Motor neuron (in vitro differentiated cells): ENCODE measurements around the gene GDF3. TPM values are rescaled to one million over a fixed set of nuclear protein-coding genes. Genes with fewer than 3 reads are reported as not detected.
"Not testable (repeated sequence)": the region's sequence is repeated elsewhere in the genome, so short reads cannot be mapped to it uniquely, and the experiment has no call there.

Experiments
- ATAC-seq, 8 experiments: fragments of 200-7000 bp; cut with Tn5 transposase; replicated peaks in 6 of 8; 2 replicates each; pipeline ENCODE4 v1.8.0; 2021; ENCODE audit warnings: mild to moderate bottlenecking in 8 of 8, moderate library complexity in 8 of 8
- H3K27ac ChIP-seq, 2 donors: fragments of 250-450 bp; sonication (Bioruptor Pico); 2 replicates each; pipeline ENCODE4 v1.9.0; 2021; ENCODE audit warnings: antibody characterized with exemption in 2 of 2, mild to moderate bottlenecking in 2 of 2, moderate library complexity in 1 of 2
- H3K4me1 ChIP-seq, 2 donors: fragments of 250-450 bp; sonication (Bioruptor Pico); replicated peaks in 1 of 2; 2 replicates each; pipeline ENCODE4 v1.6.1; 2021; ENCODE audit warnings: antibody characterized with exemption in 2 of 2, mild to moderate bottlenecking in 2 of 2, moderate library complexity in 1 of 2
- H3K4me3 ChIP-seq, 5 donors: fragments of 250-450 bp; sonication (Bioruptor Pico); 2 replicates each; pipeline ENCODE4 v1.9.0; 2021; ENCODE audit warnings: antibody characterized with exemption in 5 of 5, mild to moderate bottlenecking in 5 of 5, moderate library complexity in 4 of 5
- WGBS, 10 experiments: fragments of 450-650 bp; shearing (Covaris generic); methylation state at CpG; one replicate each; pipeline ENCODE4 v1.0.0; 2022; 5-methylcytosine and 5-hydroxymethylcytosine counted together
- in situ Hi-C, 9 experiments: fragments of 400-800 bp; cut with MboI; loops; one replicate each; pipeline ENCODE4 v1.15.0; 2021; ENCODE audit warnings: low sequenced_read_pairs in 9 of 9, low pct_unique_long_range_greater_than_20kb in 2 of 9; ENCODE audit not compliant: unreplicated experiment in 9 of 9
- total RNA-seq, 8 experiments: library from RNA; unstranded; fragments of 300-600 nt; gene quantifications; 2 replicates each; pipeline versions ENCODE4 v1.2.3 to v1.2.4, GENCODE V29; 2022

The GDF3 gene
- total RNA-seq, 8 experiments from 2014 or later, result 0.21 to 49.4 (median 30.7) TPM; not detected in 3

GRCh38 chr12:7695237-7695560, 376 bp downstream of the GDF3 start:
- Histone ChIP-seq H3K4me1 (peaks cover 0 to 16% of the 10 kb centered on the region in 2 donors), H3K27ac (peak overlapping the region; percentile 65 to 73), H3K4me3 (peak overlapping the region in 2 of 5 donors; percentile 26 to 31)
- WGBS, 10 experiments, result 19 to 86% (median 59%) methylated on average over 1 to 10 of the region's 10 CpGs; no CpG with 5 or more reads in 3 of the 10 experiments
- ATAC-seq, result peak in 3 of 8 experiments; percentile 4 to 14 (median 12)
- in situ Hi-C loops, result loop anchor here in 2 of 9 experiments (25.0 kb wide), 1 partner anchor 117 kb away; no protein-coding TSS in a partner anchor

- ATAC-seq, result peak in 1 of 8 experiments; percentile 3
- H3K4me1 ChIP-seq, result peaks cover 0 to 16% of the 10 kb centered on the region in 2 donors
- peak overlapping the region in 2 of 5 donors; percentile 26 to 31 for H3K4me3 ChIP-seq
- peak overlapping the region; percentile 65 to 73 for H3K27ac ChIP-seq
- 7 to 83% (median 43%) methylated on average over 1 to 3 of the region's 3 CpGs; no CpG with 5 or more reads in 3 of the 10 experiments for WGBS, 10 experiments
- in situ Hi-C loops, result loop anchor here in 2 of 9 experiments (25.0 kb wide), 1 partner anchor 118 kb away; no protein-coding TSS in a partner anchor
These were observed 879 bp downstream of the GDF3 start for GRCh38 chr12:7694556-7695236.

GRCh38 chr12:7693793-7694192, 1.8 kb downstream of the GDF3 start:
- in situ Hi-C loops, result loop anchor here in 2 of 9 experiments (25.0 kb wide), 1 partner anchor 119 kb away; no protein-coding TSS in a partner anchor
- ATAC-seq, result no peak

GRCh38 chr12:7681535-7681934, 14.0 kb downstream of the GDF3 start:
- ATAC-seq, result no peak
- WGBS, 10 experiments, result 0 to 100% (median 59%) methylated on average over 1 to 2 of the region's 2 CpGs; no CpG with 5 or more reads in 2 of the 10 experiments
- H3K27ac ChIP-seq, result no peak overlapping the region

More at GRCh38 chr12:7693793-7694192, 1.8 kb downstream of the GDF3 start:
- Histone ChIP-seq H3K4me3 (peak overlapping the region in 2 of 5 donors; percentile 26 to 31), H3K27ac (peak overlapping the region in 1 of 2 donors; percentile 30), H3K4me1 (peaks cover 0 to 16% of the 10 kb centered on the region in 2 donors)
- WGBS, 10 experiments, result 7 to 100% (median 80%) methylated on average over 1 to 5 of the region's 6 CpGs; no CpG with 5 or more reads in 5 of the 10 experiments

GRCh38 chr12:7679251-7680045, 16.1 kb downstream of the GDF3 start:
- in situ Hi-C loops, result loop anchor here in 4 of 9 experiments (10.0 to 25.0 kb wide), 2 partner anchors 125 to 133 kb away; no protein-coding TSS in a partner anchor
- Histone ChIP-seq H3K27ac (no peak overlapping the region), H3K4me3 (no peak overlapping the region), H3K4me1 (no peaks in the 10 kb centered on the region)
- ATAC-seq, result no peak
- WGBS, 10 experiments, result 20 to 89% (median 73%) methylated on average over 3 to 9 of the region's 9 CpGs; no CpG with 5 or more reads in 1 of the 10 experiments

More at GRCh38 chr12:7681535-7681934, 14.0 kb downstream of the GDF3 start:
- no peak overlapping the region for H3K4me3 ChIP-seq
- in situ Hi-C loops, result loop anchor here in 3 of 9 experiments (10.0 to 25.0 kb wide), 2 partner anchors 123 to 131 kb away; no protein-coding TSS in a partner anchor
- no peaks in the 10 kb centered on the region for H3K4me1 ChIP-seq

GRCh38 chr12:7678744-7679143, 16.8 kb downstream of the GDF3 start:
- no peak overlapping the region for H3K27ac ChIP-seq
- ATAC-seq, result peak in 3 of 8 experiments; percentile 25 to 79 (median 52)
- in situ Hi-C loops, result loop anchor here in 3 of 9 experiments (10.0 to 25.0 kb wide), 2 partner anchors 126 to 134 kb away; no protein-coding TSS in a partner anchor
- WGBS, 10 experiments, result 46 to 100% (median 86%) methylated on average over 3 to 8 of the region's 8 CpGs; no CpG with 5 or more reads in 3 of the 10 experiments
- no peaks in the 10 kb centered on the region for H3K4me1 ChIP-seq
- H3K4me3 ChIP-seq, result no peak overlapping the region

GRCh38 chr12:7677432-7677888, 18.1 kb downstream of the GDF3 start:
- not testable (repeated sequence) for H3K4me1 ChIP-seq, H3K27ac ChIP-seq, H3K4me3 ChIP-seq
- peak in 5 of 8 experiments; percentile 37 to 75 (median 68) for ATAC-seq
- in situ Hi-C loops, result loop anchor here in 3 of 9 experiments (10.0 to 25.0 kb wide), 2 partner anchors 127 to 135 kb away; no protein-coding TSS in a partner anchor
- WGBS, 10 experiments, result 0 to 89% (median 54%) methylated on average over 1 to 9 of the region's 9 CpGs; no CpG with 5 or more reads in 3 of the 10 experiments

GRCh38 chr12:7675455-7675854, 20.1 kb downstream of the GDF3 start:
- 29 to 90% (median 71%) methylated on average over 2 to 6 of the region's 6 CpGs; no CpG with 5 or more reads in 6 of the 10 experiments for WGBS, 10 experiments
- not testable (repeated sequence) for H3K4me1 ChIP-seq, ATAC-seq, H3K4me3 ChIP-seq, H3K27ac ChIP-seq
- in situ Hi-C loops, result loop anchor here in 3 of 9 experiments (10.0 to 25.0 kb wide), 2 partner anchors 129 to 137 kb away; no protein-coding TSS in a partner anchor

- ATAC-seq, result no peak
- Histone ChIP-seq H3K27ac (no peak overlapping the region), H3K4me3 (no peak overlapping the region), H3K4me1 (no peaks in the 10 kb centered on the region)
- in situ Hi-C loops, result no loop called here
- 46 to 95% (median 71%) methylated on average over 3 to 5 of the region's 5 CpGs; no CpG with 5 or more reads in 2 of the 10 experiments for WGBS, 10 experiments
These were observed 27.4 kb downstream of the GDF3 start for GRCh38 chr12:7668171-7668570.

- Histone ChIP-seq H3K27ac (no peak overlapping the region), H3K4me1 (no peaks in the 10 kb centered on the region), H3K4me3 (no peak overlapping the region)
- peak in 2 of 8 experiments; percentile 27 to 32 for ATAC-seq
- in situ Hi-C loops, result no loop called here
- WGBS, 10 experiments, result 0 to 100% (median 58%) methylated on average over 1 to 3 of the region's 4 CpGs; no CpG with 5 or more reads in 3 of the 10 experiments
These were observed 28.4 kb downstream of the GDF3 start for GRCh38 chr12:7667125-7667524.

- Histone ChIP-seq H3K4me1 (no peaks in the 10 kb centered on the region), H3K27ac (no peak overlapping the region), H3K4me3 (no peak overlapping the region)
- ATAC-seq, result no peak
- 83 to 100% (median 93%) methylated on average over 1 to 2 of the region's 5 CpGs; no CpG with 5 or more reads in 5 of the 10 experiments for WGBS, 10 experiments
- in situ Hi-C loops, result no loop called here
These were observed 29.0 kb downstream of the GDF3 start for GRCh38 chr12:7666595-7666994.

- no peak overlapping the region for H3K27ac ChIP-seq
- H3K4me3 ChIP-seq, result no peak overlapping the region
- no peak for ATAC-seq
- H3K4me1 ChIP-seq, result no peaks in the 10 kb centered on the region
- in situ Hi-C loops, result no loop called here
- 0 to 80% (median 67%) methylated on average over 1 to 4 of the region's 5 CpGs for WGBS, 10 experiments
These were observed 33.8 kb downstream of the GDF3 start for GRCh38 chr12:7661741-7662140.
